Stimulated activated CD8-positive, alpha-beta memory T cell treated with anti-CD3 and anti-CD28 coated beads, Interleukin-2, amount 100 ng/mL, for 48 hours (primary cell): ENCODE measurements around the gene ITIH5.

Experiments
- DNase-seq, 2 donors: peaks; one replicate each; pipeline ENCODE4 v3.0.0-alpha.2; 2020; ENCODE audit warnings: low read depth in 2 of 2

ITIH5 gene

DNA sequence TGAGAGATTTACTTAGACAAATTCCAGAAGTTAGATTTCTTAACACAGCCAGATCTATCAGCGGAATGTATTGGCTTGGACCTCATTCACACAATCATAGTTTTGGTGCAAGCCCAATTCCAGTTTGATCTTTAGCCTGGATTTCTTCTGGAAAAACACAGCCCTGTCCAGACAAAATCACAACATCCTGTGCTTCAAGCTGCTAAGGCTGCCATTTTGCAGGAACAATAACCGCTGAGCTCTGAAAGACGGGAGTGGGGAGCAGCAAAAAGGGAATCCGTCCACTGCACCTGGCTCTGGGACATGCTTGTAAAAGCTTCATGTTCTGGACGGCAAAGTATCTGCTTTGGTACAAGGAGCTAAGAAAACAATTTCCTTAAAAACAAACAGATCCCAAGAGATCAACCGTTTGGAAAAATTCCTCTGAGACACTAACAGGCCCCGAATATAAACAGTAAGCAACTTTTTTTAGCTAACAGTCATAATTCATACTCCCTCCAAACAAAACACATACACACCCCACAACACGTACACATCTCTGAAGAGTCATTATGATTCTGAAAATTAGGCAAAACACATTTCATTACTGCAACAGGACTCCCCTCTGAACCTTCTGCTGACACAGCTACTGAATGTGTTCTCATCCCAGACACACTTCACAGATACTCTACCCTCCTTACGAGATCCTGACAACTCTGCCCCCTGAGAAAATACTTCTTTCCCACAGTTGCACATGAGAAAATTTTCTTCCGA lies 32.4 kb downstream of the ITIH5 start:
- no peak for DNase-seq

GRCh38 chr10:7626283-7626682 lies 40.5 kb downstream of the ITIH5 start:
- DNase-seq = no peak

- DNase-seq = no peak
Observed at GRCh38 chr10:7625836-7626235, 40.9 kb downstream of the ITIH5 start.

DNA sequence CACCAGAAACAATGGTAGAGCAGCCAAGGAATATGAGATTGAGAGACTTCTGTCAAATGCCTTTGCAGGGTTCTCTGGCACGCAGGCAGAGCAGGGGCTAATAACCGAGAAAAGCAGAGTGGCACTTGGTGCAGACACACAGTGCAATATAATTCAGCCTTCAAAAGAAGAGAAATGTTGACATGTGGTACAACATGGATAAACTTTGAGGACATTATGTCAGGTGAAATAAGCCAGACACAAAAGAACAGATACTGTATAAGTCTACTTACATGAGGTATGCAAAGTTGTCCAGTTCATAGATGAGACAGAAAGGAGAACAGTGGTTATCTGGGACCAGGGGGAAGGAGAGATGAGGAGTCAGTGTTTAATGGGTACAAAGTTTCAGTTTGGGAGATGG lies 41.8 kb downstream of the ITIH5 start:
- DNase-seq = no peak

GRCh38 chr10:7622969-7623368 lies 43.8 kb downstream of the ITIH5 start:
- no peak for DNase-seq

- DNase-seq = no peak
Observed at GRCh38 chr10:7618461-7618860, 48.3 kb downstream of the ITIH5 start.

GRCh38 chr10:7611909-7612308 lies 54.9 kb downstream of the ITIH5 start:
- DNase-seq = no peak

DNA sequence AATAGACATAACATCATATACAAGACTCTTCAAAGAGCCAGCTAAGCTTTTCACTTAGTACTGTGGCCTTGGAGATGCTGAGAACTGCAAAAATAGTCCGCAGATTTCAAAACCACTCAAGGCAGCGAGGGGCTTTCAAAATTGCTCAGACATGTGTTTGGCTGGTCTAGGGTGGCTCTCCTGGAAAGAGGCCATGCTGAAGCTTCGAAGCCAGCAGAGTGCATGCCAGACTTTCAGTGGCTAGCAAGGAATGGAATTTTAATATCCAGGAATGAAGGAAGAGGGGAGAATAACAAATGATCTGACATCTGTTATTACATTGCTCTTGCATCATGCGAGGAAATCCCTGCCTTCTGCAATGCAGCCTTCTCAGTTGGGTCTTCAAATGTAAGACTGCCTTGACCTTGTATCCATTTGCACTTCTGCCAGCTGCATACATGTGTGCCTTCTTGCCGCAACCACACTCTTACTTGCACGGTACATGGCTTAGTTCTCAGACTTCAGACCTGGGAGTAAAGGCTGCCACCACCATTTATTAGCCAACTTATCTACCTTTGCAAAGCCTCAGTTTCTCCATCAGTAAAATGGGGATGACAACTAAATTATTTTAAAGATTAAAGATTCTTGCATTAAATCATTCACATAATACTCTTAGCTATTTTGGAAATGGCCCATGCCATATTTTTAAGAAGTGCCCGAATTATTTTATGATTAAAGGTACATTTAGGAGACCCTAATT lies 55.9 kb downstream of the ITIH5 start:
- DNase-seq = no peak

DNA sequence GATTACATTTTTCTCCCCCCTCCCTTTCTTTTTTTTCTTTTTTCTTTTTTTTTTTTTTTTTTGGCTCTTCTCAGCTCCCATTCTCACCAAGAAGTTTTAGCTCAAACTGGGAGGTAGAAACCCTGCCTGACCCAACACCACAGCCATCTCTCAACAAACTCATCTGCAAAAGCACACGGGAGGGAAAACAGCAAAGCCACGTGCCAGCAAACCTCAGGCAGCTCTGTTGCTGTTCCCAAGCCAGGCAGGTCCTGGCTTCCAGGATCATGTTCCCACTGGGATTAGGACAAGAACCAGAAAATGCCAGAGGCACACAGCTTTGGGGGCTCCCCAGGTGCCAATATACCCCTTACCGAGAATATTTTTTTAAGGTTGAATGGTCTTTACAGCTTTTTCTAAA lies 56.7 kb downstream of the ITIH5 start:
- DNase-seq = no peak

GRCh38 chr10:7609556-7609955 lies 57.2 kb downstream of the ITIH5 start:
- no peak for DNase-seq

- DNase-seq = no peak
Observed at GRCh38 chr10:7608001-7608400, 58.8 kb downstream of the ITIH5 start.

GRCh38 chr10:7606951-7607404 lies 59.8 kb downstream of the ITIH5 start:
- no peak for DNase-seq

DNA sequence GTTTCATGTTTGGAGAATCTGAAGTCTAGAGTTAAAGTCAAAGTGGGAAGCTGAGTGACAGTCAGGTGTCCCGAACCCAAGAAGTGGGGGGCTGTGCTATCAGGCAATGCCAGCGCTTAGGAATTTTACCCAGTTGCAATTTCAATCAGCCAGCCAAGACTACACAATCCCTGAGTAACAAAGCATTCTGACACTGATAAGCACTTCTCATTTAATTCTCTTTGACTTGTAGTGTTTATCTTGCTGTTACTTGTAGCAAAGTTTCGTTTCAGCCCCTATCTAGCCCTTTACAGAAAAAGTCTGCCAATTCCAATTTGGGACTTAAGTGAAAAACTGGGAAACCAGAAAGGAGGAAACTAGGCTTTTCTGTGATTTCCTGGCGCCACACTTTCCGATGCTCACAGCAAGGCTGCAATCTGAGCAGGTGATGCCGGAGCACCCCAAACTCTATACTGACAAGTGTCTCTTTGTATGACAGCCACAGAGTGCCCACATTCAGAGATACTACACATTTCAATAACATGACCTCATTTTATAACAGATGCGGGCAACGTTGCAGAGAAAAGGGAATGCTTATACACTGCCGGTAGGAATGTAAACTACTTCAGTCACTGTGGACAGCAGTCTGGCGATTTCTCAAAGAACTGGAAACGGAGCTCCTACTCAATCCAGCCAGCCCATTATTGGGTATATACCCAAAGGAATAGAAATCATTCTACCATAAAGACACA lies 61.0 kb downstream of the ITIH5 start:
- no peak for DNase-seq

DNA sequence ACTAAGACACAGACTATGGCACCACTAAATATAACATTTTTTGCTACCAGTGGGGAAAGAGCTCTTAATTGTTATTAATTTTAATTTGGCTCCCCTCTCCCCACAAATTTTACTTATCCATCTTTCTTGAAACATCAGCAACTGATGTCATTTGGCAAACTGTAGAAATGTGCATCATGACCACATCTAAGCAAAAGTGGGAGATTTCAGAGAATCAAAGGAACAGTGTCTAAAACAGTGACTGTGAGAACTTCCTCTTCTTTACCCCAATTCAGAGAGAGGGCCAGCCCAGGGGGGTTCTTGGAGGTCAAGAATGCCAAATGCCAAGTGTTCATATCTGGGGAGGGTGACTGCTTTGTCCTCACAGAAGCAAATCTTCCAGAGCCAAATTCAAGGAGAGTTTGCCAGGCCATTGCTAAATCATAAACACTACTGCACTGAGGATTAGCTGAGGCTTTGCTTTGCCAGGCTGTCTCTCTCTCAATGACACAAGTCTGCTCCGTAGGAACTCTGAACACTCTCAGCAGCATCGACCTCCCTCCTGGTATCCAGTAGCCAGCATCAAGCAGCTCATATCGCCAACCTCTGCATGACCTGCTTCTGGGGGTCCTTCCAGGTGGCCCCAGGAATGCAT lies 65.6 kb downstream of the ITIH5 start:
- DNase-seq = no peak

- DNase-seq = no peak
Observed at GRCh38 chr10:7598771-7599170, 68.0 kb downstream of the ITIH5 start.

- DNase-seq = no peak
Observed at GRCh38 chr10:7596356-7596755, 70.4 kb downstream of the ITIH5 start.

DNA sequence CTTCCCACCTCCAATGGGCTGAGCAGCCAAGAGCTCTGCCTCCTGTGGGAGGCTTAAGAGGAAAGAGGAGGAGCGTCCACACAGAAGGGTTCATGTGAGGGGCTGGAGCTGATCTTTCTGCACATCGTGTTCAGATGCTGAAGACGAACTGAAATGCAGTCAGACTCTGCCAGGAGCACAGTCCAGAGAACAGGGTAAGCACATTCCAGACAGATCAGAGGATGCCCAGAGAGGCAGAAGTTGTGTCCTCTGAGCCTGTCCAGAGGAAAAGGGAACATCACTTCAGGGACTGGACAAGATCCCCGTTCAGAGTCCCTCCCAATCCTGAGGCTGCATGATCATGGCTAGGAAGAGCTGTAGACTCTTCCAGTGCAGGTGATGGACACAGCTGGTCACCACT lies 72.9 kb downstream of the ITIH5 start:
- DNase-seq = no peak

GRCh38 chr10:7593063-7593462 lies 73.7 kb downstream of the ITIH5 start:
- DNase-seq = no peak

GRCh38 chr10:7592627-7593026 lies 74.1 kb downstream of the ITIH5 start:
- DNase-seq = no peak

DNA sequence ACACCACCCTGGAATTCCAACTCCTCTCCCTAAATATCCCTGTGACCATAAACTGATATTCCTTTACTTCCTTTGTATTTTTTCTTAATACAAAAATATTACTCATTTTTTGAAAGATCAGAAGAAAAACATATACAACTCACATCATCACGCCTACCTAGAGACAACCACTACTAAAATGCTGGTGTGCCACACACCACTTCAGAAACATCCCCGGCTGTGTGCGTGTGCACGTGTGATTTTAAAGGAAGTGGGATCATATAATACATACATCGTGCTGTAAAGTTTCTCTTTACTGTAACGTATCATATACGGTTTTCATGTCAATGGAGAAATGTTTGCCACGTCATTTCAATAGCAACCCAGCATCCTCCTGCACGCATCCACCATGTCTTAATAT lies 76.5 kb downstream of the ITIH5 start:
- DNase-seq = no peak

GRCh38 chr10:7589748-7590147 lies 77.0 kb downstream of the ITIH5 start:
- DNase-seq = no peak

DNA sequence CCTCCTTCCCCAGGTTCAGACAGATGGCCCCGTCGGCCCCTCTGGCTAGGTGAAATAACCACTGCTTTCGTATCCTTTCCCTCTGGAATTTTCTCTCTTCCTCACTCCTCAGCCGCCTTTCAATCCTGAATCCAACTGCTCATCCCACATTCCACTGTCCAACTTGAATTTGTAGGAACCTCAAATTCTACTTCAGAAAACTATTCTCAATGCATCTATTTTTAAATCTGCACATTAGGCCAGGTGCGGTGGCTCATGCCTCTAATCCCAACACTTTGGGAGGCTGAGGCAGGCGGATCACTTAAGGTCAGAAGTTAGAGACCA lies 78.9 kb downstream of the ITIH5 start:
- no peak for DNase-seq
